ENCODE measurements around the gene HDGFL3. TPM values are rescaled to one million over a fixed set of nuclear protein-coding genes. Genes with fewer than 3 reads are reported as not detected.
"Not testable (repeated sequence)": the region's sequence is repeated elsewhere in the genome, so short reads cannot be mapped to it uniquely, and the experiment has no call there.

The HDGFL3 gene
- total RNA-seq, 1 donor from 2014 or later: 27.7 TPM

DNA sequence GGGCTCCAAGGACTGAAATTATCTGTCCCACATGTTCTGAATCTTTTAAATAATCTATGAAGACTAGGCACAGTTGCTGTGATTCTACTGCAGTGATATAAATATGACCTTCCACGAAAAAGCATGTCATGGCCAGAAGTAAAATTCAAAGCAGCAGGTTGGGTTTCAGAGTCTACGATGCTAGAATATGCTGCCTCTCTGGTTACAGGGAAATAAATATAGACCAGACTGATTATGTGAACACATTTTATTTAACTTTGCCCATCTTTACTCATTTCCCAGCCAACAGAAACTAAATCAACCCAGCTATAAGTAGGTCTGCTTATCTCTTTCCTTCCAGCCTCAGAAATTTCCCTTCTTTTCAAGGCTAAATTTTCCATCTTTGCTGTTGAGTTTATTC lies 120.0 kb downstream of the HDGFL3 start:
- Histone ChIP-seq H3K4me3 (no peak overlapping the region), H3K36me3 (no peaks in the 10 kb centered on the region), H3K27me3 (no peaks in the 10 kb centered on the region), H3K4me1 (no peaks in the 10 kb centered on the region), H3K27ac (no peak overlapping the region), H3K9me3 (no peaks in the 10 kb centered on the region)
- no peak for DNase-seq (ENCODE audit: extremely low spot score in 2 of 2)
- intact Hi-C loops (cut with DNase I): no loop called here
- TF ChIP-seq POLR2A (IDR thresholded peaks at IDR 0.05): no peak
- TF ChIP-seq, protein P1, sequence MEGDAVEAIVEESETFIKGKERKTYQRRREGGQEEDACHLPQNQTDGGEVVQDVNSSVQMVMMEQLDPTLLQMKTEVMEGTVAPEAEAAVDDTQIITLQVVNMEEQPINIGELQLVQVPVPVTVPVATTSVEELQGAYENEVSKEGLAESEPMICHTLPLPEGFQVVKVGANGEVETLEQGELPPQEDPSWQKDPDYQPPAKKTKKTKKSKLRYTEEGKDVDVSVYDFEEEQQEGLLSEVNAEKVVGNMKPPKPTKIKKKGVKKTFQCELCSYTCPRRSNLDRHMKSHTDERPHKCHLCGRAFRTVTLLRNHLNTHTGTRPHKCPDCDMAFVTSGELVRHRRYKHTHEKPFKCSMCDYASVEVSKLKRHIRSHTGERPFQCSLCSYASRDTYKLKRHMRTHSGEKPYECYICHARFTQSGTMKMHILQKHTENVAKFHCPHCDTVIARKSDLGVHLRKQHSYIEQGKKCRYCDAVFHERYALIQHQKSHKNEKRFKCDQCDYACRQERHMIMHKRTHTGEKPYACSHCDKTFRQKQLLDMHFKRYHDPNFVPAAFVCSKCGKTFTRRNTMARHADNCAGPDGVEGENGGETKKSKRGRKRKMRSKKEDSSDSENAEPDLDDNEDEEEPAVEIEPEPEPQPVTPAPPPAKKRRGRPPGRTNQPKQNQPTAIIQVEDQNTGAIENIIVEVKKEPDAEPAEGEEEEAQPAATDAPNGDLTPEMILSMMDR (IDR thresholded peaks at IDR 0.05): no peak
- TF ChIP-seq POLR2AphosphoS5 (IDR thresholded peaks at IDR 0.05; ENCODE audit: insufficient read depth in 1 of 2, low read depth in 1 of 2): no peak

DNA sequence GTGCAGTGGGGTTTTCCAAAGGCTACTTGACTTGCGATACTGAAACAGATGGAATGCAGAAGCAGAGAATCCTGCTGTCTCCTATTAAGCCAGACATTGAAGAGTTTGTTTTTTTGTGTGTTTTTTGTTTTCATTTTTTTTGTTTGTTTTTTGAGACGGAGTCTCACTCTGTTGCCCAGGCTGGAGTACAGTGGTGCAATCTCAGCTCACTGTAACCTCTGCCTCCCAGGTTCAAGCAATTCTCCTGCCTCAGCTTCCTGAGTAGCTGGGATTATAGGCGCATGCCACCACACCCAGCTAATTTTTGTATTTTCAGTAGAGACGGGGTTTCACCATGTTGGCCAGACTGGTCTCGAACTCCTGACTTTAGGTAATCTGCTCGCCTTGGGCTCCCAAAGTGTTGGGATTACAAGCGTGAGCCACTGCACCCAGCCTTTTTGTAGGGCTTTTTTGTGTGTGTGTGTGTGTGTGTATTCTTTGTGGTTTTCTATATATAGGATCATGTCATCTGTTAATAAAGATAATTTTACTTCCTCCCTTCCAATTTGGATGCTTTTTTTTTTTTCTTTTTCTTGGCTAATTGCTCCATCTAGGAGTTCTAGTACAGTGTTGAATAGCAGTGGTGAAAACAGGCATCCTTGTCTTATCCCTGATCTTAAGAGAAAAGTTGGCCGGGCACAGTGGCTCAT lies 121.6 kb downstream of the HDGFL3 start:
- H3K4me1 ChIP-seq; H3K36me3 ChIP-seq; H3K27ac ChIP-seq; intact Hi-C loops (cut with DNase I); H3K9me3 ChIP-seq; DNase-seq (ENCODE audit: extremely low spot score in 2 of 2); H3K4me3 ChIP-seq; H3K27me3 ChIP-seq: not testable (repeated sequence)

DNA sequence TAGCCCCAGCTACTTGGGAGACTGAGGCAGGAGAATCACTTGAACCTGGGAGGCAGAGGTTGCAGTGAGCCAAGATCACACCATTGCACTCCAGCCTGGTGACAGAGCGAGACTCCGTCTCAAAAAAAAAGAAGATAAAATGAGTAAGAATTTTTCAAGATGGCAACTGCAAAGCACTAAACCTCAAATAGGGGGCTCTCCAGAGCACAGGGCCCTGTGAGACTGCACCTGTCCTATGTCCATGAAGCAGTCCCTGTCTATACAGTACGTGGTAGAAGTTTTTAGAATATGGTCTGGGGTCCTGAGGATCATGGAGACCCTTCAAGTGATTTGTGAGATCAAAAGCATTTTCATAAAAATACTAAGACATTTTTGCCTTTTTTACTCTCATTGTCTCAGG lies 122.2 kb downstream of the HDGFL3 start:
- H3K4me1 ChIP-seq; H3K27ac ChIP-seq; DNase-seq (ENCODE audit: extremely low spot score in 2 of 2); H3K4me3 ChIP-seq; H3K36me3 ChIP-seq; intact Hi-C loops (cut with DNase I); H3K9me3 ChIP-seq; H3K27me3 ChIP-seq: not testable (repeated sequence)

DNA sequence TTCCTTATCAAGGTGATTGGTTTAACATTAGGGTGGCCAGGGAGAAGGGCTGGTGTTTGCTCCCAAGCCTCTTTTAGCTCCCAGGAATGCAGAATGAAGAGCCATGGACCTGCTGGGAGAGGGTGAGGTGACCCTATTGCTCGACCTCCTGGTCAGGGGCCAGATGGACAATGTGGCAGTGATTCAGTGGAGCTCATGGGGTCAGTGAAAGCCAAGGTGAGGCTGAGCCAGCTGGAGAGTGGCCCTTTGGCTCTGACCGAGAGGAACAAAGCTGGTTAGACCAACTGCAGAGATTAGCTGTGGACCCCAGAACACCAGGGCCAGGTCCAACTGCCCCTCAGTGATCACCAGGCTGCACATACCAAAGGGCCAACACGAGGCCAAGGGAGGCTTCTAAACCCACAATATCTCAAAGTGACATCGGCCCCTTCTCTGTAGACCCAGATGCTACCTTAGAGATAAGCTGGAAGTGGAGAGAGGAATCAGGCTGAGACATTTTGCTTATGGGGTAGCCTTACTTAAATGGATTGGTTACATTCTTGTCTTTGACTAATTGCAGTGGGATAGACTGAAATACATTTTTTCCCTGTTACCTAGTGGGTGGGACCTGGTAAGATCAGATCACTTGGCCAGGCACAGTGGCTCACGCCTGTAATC lies 124.8 kb downstream of the HDGFL3 start:
- intact Hi-C loops (cut with DNase I): no loop called here
- Histone ChIP-seq H3K36me3 (no peaks in the 10 kb centered on the region), H3K9me3 (no peaks in the 10 kb centered on the region), H3K4me3 (no peak overlapping the region), H3K27ac (no peak overlapping the region), H3K4me1 (no peaks in the 10 kb centered on the region), H3K27me3 (no peaks in the 10 kb centered on the region)
- TF ChIP-seq POLR2A (IDR thresholded peaks at IDR 0.05): no peak
- no peak for TF ChIP-seq POLR2AphosphoS5 (IDR thresholded peaks at IDR 0.05; ENCODE audit: insufficient read depth in 1 of 2, low read depth in 1 of 2)
- TF ChIP-seq, protein P1 (IDR thresholded peaks at IDR 0.05): no peak
- no peak for DNase-seq (ENCODE audit: extremely low spot score in 2 of 2)

DNA sequence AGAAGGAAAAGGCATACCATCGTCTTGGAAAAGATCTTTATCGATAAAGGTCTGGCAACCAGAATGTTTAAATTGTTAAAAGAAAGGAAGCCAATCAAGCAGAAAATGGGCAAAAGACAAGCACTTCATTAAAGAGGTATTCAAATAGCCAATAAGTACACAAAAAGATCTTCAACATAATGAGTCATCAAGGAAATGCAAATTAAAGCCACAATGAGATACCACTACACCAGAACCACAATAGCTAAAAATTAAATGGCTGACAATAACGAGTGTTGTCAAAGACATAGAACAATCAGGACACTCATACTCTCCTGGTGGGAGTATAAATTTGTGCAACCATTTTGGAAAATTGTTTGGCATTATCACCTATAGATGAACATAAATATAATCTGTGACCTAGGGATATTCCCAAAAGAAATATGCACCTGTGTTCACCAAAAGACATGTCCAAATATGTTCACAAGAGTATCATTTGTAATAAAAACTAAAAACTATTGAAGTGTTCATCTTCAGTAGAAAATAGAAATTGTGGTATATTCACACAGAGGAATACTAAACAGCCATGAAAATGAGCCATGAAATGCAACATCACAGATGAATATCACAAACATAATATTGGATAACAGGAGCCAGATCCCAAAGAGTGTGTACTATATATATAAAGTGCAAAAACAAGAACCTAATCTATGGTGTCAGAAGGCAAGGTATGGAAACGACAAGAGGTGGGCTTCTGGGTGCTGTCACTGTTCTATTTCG lies 126.2 kb downstream of the HDGFL3 start:
- no peaks in the 10 kb centered on the region for H3K9me3 ChIP-seq
- no peak overlapping the region for H3K4me3 ChIP-seq
- no peaks in the 10 kb centered on the region for H3K27me3 ChIP-seq
- DNase-seq (ENCODE audit: extremely low spot score in 2 of 2): no peak
- no peaks in the 10 kb centered on the region for H3K4me1 ChIP-seq
- intact Hi-C loops (cut with DNase I): no loop called here
- no peaks in the 10 kb centered on the region for H3K36me3 ChIP-seq
- H3K27ac ChIP-seq: no peak overlapping the region
- TF ChIP-seq POLR2AphosphoS5 (IDR thresholded peaks at IDR 0.05; ENCODE audit: insufficient read depth in 1 of 2, low read depth in 1 of 2) (no peak), POLR2A (IDR thresholded peaks at IDR 0.05) (no peak)
- TF ChIP-seq, protein P1 (IDR thresholded peaks at IDR 0.05): no peak

DNA sequence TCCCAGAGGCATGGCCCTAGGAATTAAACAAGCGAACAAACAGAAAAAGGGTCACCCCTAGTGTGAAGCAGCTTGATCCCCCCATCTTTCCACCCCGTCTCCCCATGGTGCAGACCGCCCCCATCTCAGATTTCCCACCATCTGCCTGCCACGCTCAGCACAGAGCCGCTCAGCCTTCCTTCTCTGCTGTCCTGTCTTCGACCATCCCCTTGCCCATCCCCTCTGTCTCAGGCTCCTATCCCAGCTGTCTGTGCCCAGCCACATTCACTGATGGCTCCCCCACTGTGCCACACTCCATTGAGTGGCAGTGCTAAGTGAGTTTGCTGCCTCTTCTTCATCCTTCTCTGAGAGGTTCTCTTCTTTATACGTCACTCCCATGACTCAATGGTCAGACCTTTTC lies 128.9 kb downstream of the HDGFL3 start:
- no peak for DNase-seq (ENCODE audit: extremely low spot score in 2 of 2)
- no peak overlapping the region for H3K27ac ChIP-seq
- H3K9me3 ChIP-seq: no peaks in the 10 kb centered on the region
- TF ChIP-seq POLR2AphosphoS5 (IDR thresholded peaks at IDR 0.05; ENCODE audit: insufficient read depth in 1 of 2, low read depth in 1 of 2) (no peak), POLR2A (IDR thresholded peaks at IDR 0.05) (no peak)
- TF ChIP-seq, protein P1 (IDR thresholded peaks at IDR 0.05): no peak
- no peaks in the 10 kb centered on the region for H3K27me3 ChIP-seq
- H3K4me3 ChIP-seq: no peak overlapping the region
- H3K4me1 ChIP-seq: no peaks in the 10 kb centered on the region
- no peaks in the 10 kb centered on the region for H3K36me3 ChIP-seq
- intact Hi-C loops (cut with DNase I): no loop called here
